DOHH2 (cell line): Measurements from ENCODE around the gene ITPR2.

Experiments
- H3F3A ChIP-seq: fragments of 200-600 bp; sonication (generic), shearing (Covaris generic); 2 replicates; pipeline ENCODE4 v1.6.0; 2016; ENCODE audit warnings: antibody characterized with exemption, mild to moderate bottlenecking; ENCODE audit not compliant: control insufficient read depth, insufficient read depth
- H3K27ac ChIP-seq: fragments of 200-600 bp; sonication (generic); 2 replicates; pipeline ENCODE4 v1.5.1; 2014; ENCODE audit warnings: low read depth, mild to moderate bottlenecking, low read length, moderate library complexity
- H3K27me3 ChIP-seq: fragments of 200-600 bp; sonication (generic); 2 replicates; pipeline ENCODE4 v1.6.1; 2014; ENCODE audit warnings: mild to moderate bottlenecking, low read length, mixed read lengths; ENCODE audit not compliant: control insufficient read depth
- H3K36me3 ChIP-seq: fragments of 200-600 bp; sonication (generic); 2 replicates; pipeline ENCODE4 v1.6.1; 2014; ENCODE audit warnings: mild to moderate bottlenecking, low read length, moderate library complexity, mixed read lengths; ENCODE audit not compliant: control insufficient read depth
- H3K4me1 ChIP-seq: fragments of 200-600 bp; sonication (generic); 2 replicates; pipeline ENCODE4 v1.6.1; 2014; ENCODE audit warnings: mild to moderate bottlenecking, low read length, mixed read lengths; ENCODE audit not compliant: control insufficient read depth
- H3K4me2 ChIP-seq: fragments of 200-600 bp; sonication (generic); 2 replicates; pipeline ENCODE4 v1.6.0; 2014; ENCODE audit warnings: mild to moderate bottlenecking, low read length, moderate library complexity
- H3K4me3 ChIP-seq: fragments of 200-600 bp; sonication (generic); 2 replicates; pipeline ENCODE4 v1.5.1; 2014; ENCODE audit warnings: mild to moderate bottlenecking, low read length, mixed read lengths
- H3K79me2 ChIP-seq: fragments of 200-600 bp; sonication (generic); 2 replicates; pipeline ENCODE4 v1.6.1; 2014; ENCODE audit warnings: mild to moderate bottlenecking, low read length, mixed read lengths; ENCODE audit not compliant: control insufficient read depth
- H3K9me2 ChIP-seq: fragments of 200-600 bp; sonication (generic); replicated peaks from 2 replicates; pipeline ENCODE4 v1.6.1; 2014; ENCODE audit warnings: mild to moderate bottlenecking, low read length, mixed read lengths; ENCODE audit not compliant: control insufficient read depth
- H3K9me3 ChIP-seq: fragments of 200-600 bp; sonication (generic); 2 replicates; pipeline ENCODE4 v1.6.1; 2014; ENCODE audit warnings: antibody characterized with exemption, low read length, mixed read lengths; ENCODE audit not compliant: control insufficient read depth, insufficient read depth
- H4K20me1 ChIP-seq: fragments of 200-600 bp; sonication (generic); 2 replicates; pipeline ENCODE4 v1.6.0; 2014; ENCODE audit warnings: low read depth, mild to moderate bottlenecking, antibody characterized with exemption, low read length, moderate library complexity; ENCODE audit not compliant: control insufficient read depth, insufficient read depth
- CTCF ChIP-seq: fragments of 200-600 bp; sonication (generic); IDR thresholded peaks from one replicate; pipeline ENCODE4 v1.5.1; 2014; ENCODE audit warnings: antibody characterized with exemption, mild to moderate bottlenecking, low read depth, low read length; ENCODE audit not compliant: poor library complexity, severe bottlenecking
- EZH2phosphoT487 ChIP-seq: fragments of 200-600 bp; sonication (generic); IDR thresholded peaks from 2 replicates; pipeline ENCODE4 v1.6.1; 2017; ENCODE audit warnings: borderline replicate concordance, mild to moderate bottlenecking, antibody characterized with exemption, low read length, moderate library complexity, mixed read lengths

Gene ITPR2

GRCh38 chr12:26524862-26525465 is 308.0 kb downstream of the ITPR2 start:
- Histone ChIP-seq H3K4me3 (no peak overlapping the region), H3F3A (peaks cover 3% of the 10 kb centered on the region; the same call in 1 of the 2 replicates), H3K4me2 (no peak overlapping the region), H3K9me2 (no peaks in the 10 kb centered on the region), H3K9me3 (peaks cover 19% of the 10 kb centered on the region), H3K4me1 (peaks cover 9% of the 10 kb centered on the region), H3K27ac (no peak overlapping the region), H3K36me3 (0 out of 2 replicates have a peak, but pooled peaks cover 2% of the 10 kb centered on the region), H3K27me3 (no peaks in the 10 kb centered on the region), H3K79me2 (no peaks in the 10 kb centered on the region), H4K20me1 (no peaks in the 10 kb centered on the region)
- TF ChIP-seq EZH2phosphoT487 (no peak), CTCF (peak; percentile 61)

DNA sequence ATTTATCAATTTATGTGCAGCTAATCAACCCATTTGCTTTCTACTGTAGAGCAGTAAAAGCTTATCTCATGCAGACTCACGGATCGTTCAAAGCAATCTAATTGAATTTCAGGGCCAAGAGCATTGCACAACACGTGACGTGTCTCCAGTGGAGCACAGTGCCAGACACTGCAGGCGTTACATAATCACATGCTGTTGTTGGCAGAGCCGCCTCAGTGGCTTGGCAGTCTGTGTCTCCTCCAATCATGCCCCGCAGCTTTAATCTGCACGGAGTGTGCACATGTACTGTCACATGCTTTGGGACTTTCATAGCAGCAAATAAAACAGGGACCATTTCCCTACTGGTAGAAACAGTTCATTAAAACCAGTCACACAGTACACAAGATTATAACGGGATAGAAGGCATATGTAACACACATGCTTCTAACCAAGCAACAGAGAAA is 309.3 kb downstream of the ITPR2 start:
- Histone ChIP-seq H3K9me2 (no peaks in the 10 kb centered on the region), H4K20me1 (no peaks in the 10 kb centered on the region), H3K79me2 (no peaks in the 10 kb centered on the region), H3K27ac (no peak overlapping the region), H3K4me1 (peaks cover 10% of the 10 kb centered on the region), H3K36me3 (0 out of 2 replicates have a peak, but pooled peaks cover 2% of the 10 kb centered on the region), H3K27me3 (no peaks in the 10 kb centered on the region), H3K9me3 (peaks cover 19% of the 10 kb centered on the region), H3F3A (peaks cover 3% of the 10 kb centered on the region; the same call in 1 of the 2 replicates), H3K4me3 (no peak overlapping the region), H3K4me2 (no peak overlapping the region)
- TF ChIP-seq EZH2phosphoT487 (no peak), CTCF (no peak)

- no peaks in the 10 kb centered on the region for H4K20me1 ChIP-seq
- H3K27me3 ChIP-seq = no peaks in the 10 kb centered on the region
- no peak for TF ChIP-seq EZH2phosphoT487
- no peak for TF ChIP-seq CTCF
- peaks cover 10% of the 10 kb centered on the region for H3K9me3 ChIP-seq
- H3K4me3 ChIP-seq = no peak overlapping the region
- peaks cover 3% of the 10 kb centered on the region; the same call in 1 of the 2 replicates for H3F3A ChIP-seq
- H3K36me3 ChIP-seq = no peaks in the 10 kb centered on the region
- H3K79me2 ChIP-seq = no peaks in the 10 kb centered on the region
- peaks cover 10% of the 10 kb centered on the region for H3K4me1 ChIP-seq
- no peak overlapping the region for H3K4me2 ChIP-seq
- no peak overlapping the region for H3K27ac ChIP-seq
- H3K9me2 ChIP-seq = no peaks in the 10 kb centered on the region
Observed at GRCh38 chr12:26520869-26521268, 312.1 kb downstream of the ITPR2 start.
